Measurements from ENCODE around the gene STX4.
A peak's percentile ranks its signal among the peaks of the same experiment; 100 is the strongest.

Gene STX4

GRCh38 chr16:31020536-31020935 lies 12.8 kb upstream of the STX4 start:
- no peak for DNase-seq (ENCODE audit: low spot score)
- FAIRE-seq = no peak

DNA sequence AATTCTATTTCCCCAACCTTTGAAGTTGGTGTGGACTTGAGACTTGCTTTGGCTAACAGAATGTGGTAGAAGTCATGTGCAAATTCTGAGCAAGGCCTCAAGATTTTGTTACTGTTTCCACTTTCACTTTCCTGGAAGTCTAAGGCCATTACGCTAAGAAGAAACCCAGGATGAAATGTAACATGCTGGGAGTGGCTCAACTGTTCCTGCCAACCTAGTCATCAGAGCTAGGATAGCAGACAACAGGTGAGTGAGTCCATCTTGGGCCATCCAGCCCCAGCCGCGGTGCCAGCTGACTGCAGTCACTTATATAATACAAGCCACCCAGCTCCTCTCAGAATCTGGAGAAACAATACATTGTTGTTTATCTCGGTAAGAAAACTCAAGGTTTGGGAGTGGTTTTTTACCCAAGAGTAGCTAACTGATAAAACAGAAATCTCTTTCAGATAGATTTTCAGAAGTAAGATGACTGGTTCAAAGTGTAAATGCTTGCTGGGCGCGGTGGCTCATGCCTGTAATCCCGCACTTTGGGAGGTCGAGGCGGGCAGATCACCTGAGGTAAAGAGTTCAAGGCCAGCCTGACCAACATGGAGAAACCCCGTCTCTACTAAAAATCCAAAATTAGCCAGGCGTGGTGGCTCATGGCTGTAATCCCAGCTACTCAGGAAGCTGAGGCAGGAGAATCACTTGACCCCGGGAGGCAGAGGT lies 10.7 kb upstream of the STX4 start:
- DNase-seq (ENCODE audit: low spot score) (no peak), FAIRE-seq (no peak)

DNA sequence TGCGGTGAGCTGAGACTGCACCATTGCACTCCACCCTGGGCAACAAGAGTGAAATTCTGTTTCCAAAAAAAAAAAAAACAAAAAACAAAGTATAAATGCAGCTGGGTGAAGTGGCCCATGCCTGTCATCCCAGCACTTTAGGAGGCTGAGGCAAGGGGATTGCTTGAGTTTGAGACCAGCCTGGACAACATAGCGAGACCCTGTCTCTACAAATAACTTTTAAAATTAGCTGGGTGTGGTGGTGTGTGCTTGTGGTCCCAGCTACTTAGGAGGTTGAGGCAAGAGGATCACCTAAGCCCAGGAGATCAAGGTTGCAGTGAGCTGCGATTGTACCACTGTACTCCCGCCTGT lies 10.1 kb upstream of the STX4 start:
- FAIRE-seq = no peak
- no peak for DNase-seq (ENCODE audit: low spot score)

- FAIRE-seq (no peak), DNase-seq (ENCODE audit: low spot score) (no peak)
Observed at GRCh38 chr16:31023627-31024226, 9.6 kb upstream of the STX4 start.

- DNase-seq (ENCODE audit: low spot score) (no peak), FAIRE-seq (no peak)
Observed at GRCh38 chr16:31025339-31025738, 8.0 kb upstream of the STX4 start.

GRCh38 chr16:31029272-31029671 lies 4.1 kb upstream of the STX4 start:
- FAIRE-seq = no peak
- DNase-seq (ENCODE audit: low spot score) = no peak

GRCh38 chr16:31031276-31031675 lies 2.1 kb upstream of the STX4 start:
- DNase-seq (ENCODE audit: low spot score) (no peak), FAIRE-seq (no peak)

DNA sequence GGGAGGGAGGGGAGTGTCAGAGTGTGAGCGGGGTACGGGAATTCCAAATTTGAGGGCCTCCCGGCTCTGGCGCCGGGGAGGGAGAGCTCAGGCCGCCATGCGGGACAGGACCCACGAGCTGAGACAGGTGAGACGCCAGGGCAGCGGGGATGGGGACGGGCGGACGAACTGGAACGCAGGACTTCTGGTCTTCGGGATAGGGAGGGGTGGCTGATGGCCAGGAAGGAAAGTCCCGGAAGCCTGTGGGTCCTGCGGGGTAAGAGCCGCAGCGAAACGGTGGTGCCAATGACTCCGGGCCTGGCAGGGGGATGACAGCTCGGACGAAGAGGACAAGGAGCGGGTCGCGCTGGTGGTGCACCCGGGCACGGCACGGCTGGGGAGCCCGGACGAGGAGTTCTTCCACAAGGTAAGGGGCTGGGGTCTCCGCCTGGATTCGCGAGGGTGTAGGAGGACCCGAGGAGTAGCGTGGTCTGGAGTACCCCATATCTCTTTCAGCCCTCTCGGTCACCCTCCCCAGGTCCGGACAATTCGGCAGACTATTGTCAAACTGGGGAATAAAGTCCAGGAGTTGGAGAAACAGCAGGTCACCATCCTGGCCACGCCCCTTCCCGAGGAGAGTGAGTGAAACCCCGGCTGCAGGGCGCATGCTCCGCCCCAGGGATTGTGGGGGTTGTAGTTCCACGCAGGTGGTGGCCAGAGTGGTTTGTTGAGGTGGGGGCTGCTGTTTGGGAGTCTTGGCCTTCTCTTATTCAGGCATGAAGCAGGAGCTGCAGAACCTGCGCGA lies 543 bp downstream of the STX4 start:
- no peak for FAIRE-seq

GRCh38 chr16:31036691-31037090 lies 3.3 kb downstream of the STX4 start:
- DNase-seq (ENCODE audit: low spot score) = no peak
- no peak for FAIRE-seq

More for the DNA sequence above, 543 bp downstream of the STX4 start:
- peak; percentile 61 for DNase-seq (ENCODE audit: low spot score)

DNA sequence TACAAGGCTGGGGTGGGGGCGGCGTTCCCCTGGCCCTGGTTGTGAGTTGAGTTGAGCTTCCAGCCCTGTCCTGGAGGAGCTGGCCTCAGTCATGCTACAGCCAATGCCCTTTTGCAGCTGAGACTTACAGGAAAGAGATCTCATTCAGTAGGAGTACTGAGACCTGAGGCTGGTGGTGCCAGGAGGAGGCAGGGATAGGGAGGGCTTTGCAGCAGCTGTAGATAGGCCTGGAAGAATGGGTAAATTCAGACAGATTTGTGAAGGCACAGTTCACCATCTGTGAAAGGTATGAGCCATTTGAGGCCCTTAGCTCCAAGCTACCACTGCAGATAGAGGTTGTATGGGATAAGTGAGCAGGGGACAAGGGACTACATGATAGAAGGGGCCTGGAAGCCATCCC lies 5.6 kb downstream of the STX4 start:
- FAIRE-seq (no peak), DNase-seq (ENCODE audit: low spot score) (no peak)

GRCh38 chr16:31042866-31043265 lies 9.5 kb downstream of the STX4 start:
- FAIRE-seq = no peak
- no peak for DNase-seq (ENCODE audit: low spot score)

DNA sequence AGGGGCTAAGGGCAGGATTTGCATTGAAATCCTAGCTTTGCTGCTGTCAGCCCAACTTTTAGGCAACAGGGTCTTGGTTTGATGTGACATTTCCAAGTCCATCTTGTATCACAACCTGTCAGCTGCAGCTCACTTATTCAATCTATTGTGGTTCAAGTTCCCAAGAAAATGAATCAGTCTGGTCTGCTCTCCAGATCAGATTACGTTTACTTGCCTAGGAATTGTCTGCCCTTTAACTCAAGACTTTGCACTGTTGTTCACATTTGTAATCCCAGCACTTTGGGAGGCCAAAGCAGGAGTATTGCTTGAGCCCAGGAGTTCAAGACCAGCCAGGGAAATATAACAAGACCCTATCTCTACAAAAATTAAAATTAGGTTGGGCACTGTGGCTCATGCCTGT lies 10.0 kb downstream of the STX4 start:
- FAIRE-seq (no peak), DNase-seq (ENCODE audit: low spot score) (no peak)

GRCh38 chr16:31043898-31044481 lies 10.6 kb downstream of the STX4 start:
- FAIRE-seq = no peak
- DNase-seq (ENCODE audit: low spot score) = no peak

DNA sequence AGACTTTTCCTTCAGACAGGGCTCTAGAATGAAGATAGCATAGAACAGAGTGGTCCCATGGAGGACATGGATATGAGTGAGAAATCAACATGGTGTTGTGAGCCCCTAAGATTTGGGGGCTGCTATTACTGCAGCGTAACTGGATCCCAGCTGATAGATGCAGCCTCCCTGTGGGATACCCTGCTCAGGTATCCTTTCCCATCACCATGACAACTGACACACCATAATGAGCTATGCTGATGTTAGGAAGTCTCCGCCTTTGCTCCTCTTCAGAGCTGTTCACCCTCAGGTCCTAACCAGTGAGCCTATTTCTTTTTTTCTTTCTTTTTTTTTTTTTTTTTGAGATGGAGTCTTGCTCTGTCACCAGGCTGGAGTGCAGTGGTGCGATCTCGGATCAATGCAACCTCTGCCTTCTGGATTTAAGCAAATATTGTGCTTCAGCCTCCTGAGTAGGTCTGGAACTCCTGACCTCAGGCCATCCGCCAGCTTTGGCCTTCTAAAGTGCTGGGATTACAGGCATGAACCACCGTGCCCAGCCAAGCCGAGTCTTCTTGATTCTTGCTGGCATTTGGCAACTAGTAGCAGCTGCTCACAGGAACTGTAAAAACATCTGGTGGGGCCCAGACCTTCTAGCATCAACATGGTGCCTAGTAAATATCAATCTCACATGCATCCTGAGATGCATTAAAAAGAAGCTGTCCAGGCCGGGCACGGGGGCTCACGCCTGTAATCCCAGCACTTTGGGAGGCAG lies 17.1 kb downstream of the STX4 start:
- FAIRE-seq (no peak), DNase-seq (ENCODE audit: low spot score) (no peak)

- FAIRE-seq = peak; percentile 97
- peak; percentile 92 for DNase-seq (ENCODE audit: low spot score)
Observed at GRCh38 chr16:31052114-31052513, 18.8 kb downstream of the STX4 start.

GRCh38 chr16:31055613-31056012 lies 22.3 kb downstream of the STX4 start:
- DNase-seq (ENCODE audit: low spot score) = no peak
- FAIRE-seq = no peak

- no peak for FAIRE-seq
- no peak for DNase-seq (ENCODE audit: low spot score)
Observed at GRCh38 chr16:31061126-31061812, 27.9 kb downstream of the STX4 start.

GRCh38 chr16:31061813-31062440 lies 28.6 kb downstream of the STX4 start:
- FAIRE-seq (no peak), DNase-seq (ENCODE audit: low spot score) (no peak)

DNA sequence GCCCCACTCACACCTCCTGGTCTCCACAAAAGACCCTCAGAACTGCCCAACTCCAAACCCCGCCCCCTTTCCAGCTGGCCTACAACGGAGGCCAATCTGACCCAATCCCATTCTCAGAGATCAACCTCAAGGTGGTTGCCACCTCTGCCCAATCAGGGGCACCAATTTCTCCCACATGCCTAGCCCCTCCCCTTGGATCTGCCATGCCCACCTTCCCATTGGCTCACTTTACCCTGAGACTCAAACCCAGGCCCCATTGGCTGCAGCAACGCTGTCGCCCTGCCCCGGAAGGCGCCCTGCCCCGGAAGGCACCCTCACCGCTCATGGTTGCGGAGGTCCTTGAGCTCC lies 30.1 kb downstream of the STX4 start:
- DNase-seq (ENCODE audit: low spot score) (no peak), FAIRE-seq (no peak)

- DNase-seq (ENCODE audit: low spot score) = no peak
- FAIRE-seq = no peak
Observed at GRCh38 chr16:31063843-31064611, 30.7 kb downstream of the STX4 start.
